ENCODE data around the gene ZNRF1.

GRCh38 chr16:75088216-75088615 lies 89.4 kb downstream of the ZNRF1 start:
- TF ChIP-seq POLR2A (IDR thresholded peaks at IDR 0.05) (no peak), CTCF (IDR thresholded peaks at IDR 0.05) (no peak)

Measured in lower leg skin (tissue), 3 donors.